Upper lobe of left lung (tissue), 6 donors: ENCODE results near the gene RALA. TPM values are rescaled to one million over a fixed set of nuclear protein-coding genes. Genes with fewer than 3 reads are reported as not detected.

Experiments
- ATAC-seq, 2 donors: fragments of 200-7000 bp; cut with Tn5 transposase; one replicate each; pipeline ENCODE4 v1.9.1; 2022; ENCODE audit warnings: mild to moderate bottlenecking in 2 of 2, moderate library complexity in 2 of 2; ENCODE audit not compliant: low FRiP score in 2 of 2
- DNase-seq, 2 donors: peaks; one replicate each; pipeline ENCODE4 v3.0.0-alpha.2; 2019 to 2020
- H3K27ac ChIP-seq, 4 donors: fragments of 200-600 bp; sonication (generic); one replicate each; pipeline ENCODE4 v1.5.1; 2016 to 2019
- H3K27me3 ChIP-seq, 4 donors: fragments of 200-600 bp; sonication (generic); one replicate each; pipeline ENCODE4 v1.5.1; 2017 to 2019
- H3K36me3 ChIP-seq, 4 donors: fragments of 200-600 bp; sonication (generic); one replicate each; pipeline ENCODE4 v1.5.1; 2016 to 2019
- H3K4me1 ChIP-seq, 4 donors: fragments of 200-600 bp; sonication (generic); one replicate each; pipeline ENCODE4 v1.5.1; 2018 to 2019
- H3K4me3 ChIP-seq, 4 donors: fragments of 200-600 bp; sonication (generic); one replicate each; pipeline ENCODE4 v1.5.1; 2017 to 2019; ENCODE audit warnings: mild to moderate bottlenecking in 2 of 4, moderate library complexity in 1 of 4
- H3K9me3 ChIP-seq, 4 donors: fragments of 200-600 bp; sonication (generic); one replicate each; pipeline ENCODE4 v1.5.1; 2018 to 2019
- CTCF ChIP-seq, 6 experiments: fragments of 450-650 bp in 4 of 6; fragments of 200-600 bp in 2 of 6; sonication (generic) in 2 of 6; IDR thresholded peaks; one replicate each; pipeline ENCODE4 v1.5.1; 2016 to 2019; ENCODE audit warnings: antibody characterized with exemption in 6 of 6
- EP300 ChIP-seq, 4 donors: sonication (generic); formaldehyde crosslinking; IDR thresholded peaks; one replicate each; pipeline ENCODE4 v1.5.1; 2017; ENCODE audit warnings: antibody characterized with exemption in 4 of 4, control low read depth in 2 of 4
- POLR2A ChIP-seq, 4 donors: fragments of 450-650 bp; IDR thresholded peaks; one replicate each; pipeline ENCODE4 v1.5.1; 2016 to 2017; ENCODE audit warnings: antibody characterized with exemption in 4 of 4, mild to moderate bottlenecking in 2 of 4
- POLR2AphosphoS5 ChIP-seq, 2 donors: sonication (generic); formaldehyde crosslinking; IDR thresholded peaks; one replicate each; pipeline ENCODE4 v1.5.1; 2017; ENCODE audit warnings: antibody characterized with exemption in 2 of 2
- WGBS, 2 donors: methylation state at CpG; one replicate each; pipeline ENCODE4 v1.1.5; 2017 to 2018; 5-methylcytosine and 5-hydroxymethylcytosine counted together
- total RNA-seq, 6 donors: library from RNA; depleted of rRNA in 4 of 6; stranded (reverse); fragments of >200 nt in 4 of 6; gene quantifications; one replicate each; pipeline versions ENCODE4 v1.1.0 to v1.2.1, GENCODE V29; 2016 to 2021
- donor health status: DM: no; HTN: no; CAD: no; lungs with moderate emphysema.
- donor health status: DM: no; HTN: yes; CAD: no; lungs with severe emphysema.

The RALA gene
- total RNA-seq, 6 donors from 2014 or later: 7.3 to 45.1 (median 33.5) TPM

- no peaks in the 10 kb centered on the region for H3K36me3 ChIP-seq
- H3K4me1 ChIP-seq: peaks cover 0 to 22% (median 10%) of the 10 kb centered on the region in 4 donors
- 84 to 97% methylated on average over 2 of the region's 2 CpGs for WGBS, 2 donors
- H3K9me3 ChIP-seq: no peaks in the 10 kb centered on the region
- DNase-seq (no peak), ATAC-seq (no peak)
- H3K4me3 ChIP-seq: no peak overlapping the region
- no peak for TF ChIP-seq CTCF (IDR thresholded peaks at IDR 0.05)
- no peak for TF ChIP-seq POLR2A (IDR thresholded peaks at IDR 0.05)
- no peak for TF ChIP-seq POLR2AphosphoS5 (IDR thresholded peaks at IDR 0.05)
- H3K27ac ChIP-seq: no peak overlapping the region
- H3K27me3 ChIP-seq: no peaks in the 10 kb centered on the region
Observed at GRCh38 chr7:39670052-39670451, 46.7 kb downstream of the RALA start.

GRCh38 chr7:39670934-39671333, 47.6 kb downstream of the RALA start:
- no peaks in the 10 kb centered on the region for H3K9me3 ChIP-seq
- WGBS, 2 donors: 89 to 94% methylated on average over 1 of the region's 1 CpG
- H3K27me3 ChIP-seq: no peaks in the 10 kb centered on the region

GRCh38 chr7:39672176-39672575, 48.8 kb downstream of the RALA start:
- no peak overlapping the region for H3K4me3 ChIP-seq
- H3K27me3 ChIP-seq: no peaks in the 10 kb centered on the region
- no peaks in the 10 kb centered on the region for H3K36me3 ChIP-seq
- DNase-seq (no peak), ATAC-seq (no peak)
- H3K9me3 ChIP-seq: no peaks in the 10 kb centered on the region
- H3K4me1 ChIP-seq: peaks cover 0 to 18% (median 9%) of the 10 kb centered on the region in 4 donors
- H3K27ac ChIP-seq: peak overlapping the region in 1 of 4 donors; percentile 17
- TF ChIP-seq POLR2A (IDR thresholded peaks at IDR 0.05): no peak
- no peak for TF ChIP-seq CTCF (IDR thresholded peaks at IDR 0.05)
- TF ChIP-seq EP300 (IDR thresholded peaks at IDR 0.05): no peak
- no peak for TF ChIP-seq POLR2AphosphoS5 (IDR thresholded peaks at IDR 0.05)

More at GRCh38 chr7:39670934-39671333, 47.6 kb downstream of the RALA start:
- no peak overlapping the region for H3K4me3 ChIP-seq
- no peak for ATAC-seq
- H3K27ac ChIP-seq: no peak overlapping the region
- no peaks in the 10 kb centered on the region for H3K36me3 ChIP-seq
- H3K4me1 ChIP-seq: peaks cover 0 to 22% (median 10%) of the 10 kb centered on the region in 4 donors
- no peak for TF ChIP-seq POLR2AphosphoS5 (IDR thresholded peaks at IDR 0.05)
- DNase-seq: no peak

- Histone ChIP-seq H3K27ac (no peak overlapping the region), H3K9me3 (no peaks in the 10 kb centered on the region), H3K4me3 (no peak overlapping the region), H3K36me3 (no peaks in the 10 kb centered on the region), H3K4me1 (peaks cover 0 to 13% (median 4%) of the 10 kb centered on the region in 4 donors), H3K27me3 (no peaks in the 10 kb centered on the region)
- TF ChIP-seq EP300 (IDR thresholded peaks at IDR 0.05) (no peak), CTCF (IDR thresholded peaks at IDR 0.05) (no peak), POLR2AphosphoS5 (IDR thresholded peaks at IDR 0.05) (no peak), POLR2A (IDR thresholded peaks at IDR 0.05) (no peak)
- DNase-seq (no peak), ATAC-seq (no peak)
- 94 to 96% methylated on average over 3 of the region's 3 CpGs for WGBS, 2 donors
Observed at GRCh38 chr7:39673868-39674267, 50.5 kb downstream of the RALA start.

GRCh38 chr7:39674406-39674805, 51.0 kb downstream of the RALA start:
- 96 to 97% methylated on average over 1 of the region's 1 CpG for WGBS, 2 donors

More at GRCh38 chr7:39674406-39674805, 51.0 kb downstream of the RALA start:
- TF ChIP-seq CTCF (IDR thresholded peaks at IDR 0.05): no peak
- no peak for TF ChIP-seq POLR2A (IDR thresholded peaks at IDR 0.05)
- no peak for TF ChIP-seq POLR2AphosphoS5 (IDR thresholded peaks at IDR 0.05)
- TF ChIP-seq EP300 (IDR thresholded peaks at IDR 0.05): no peak
- ATAC-seq: no peak
- Histone ChIP-seq H3K27me3 (no peaks in the 10 kb centered on the region), H3K4me3 (no peak overlapping the region), H3K36me3 (no peaks in the 10 kb centered on the region), H3K9me3 (no peaks in the 10 kb centered on the region), H3K4me1 (peaks cover 0 to 19% (median 8%) of the 10 kb centered on the region in 4 donors), H3K27ac (no peak overlapping the region)
- no peak for DNase-seq
